Ureter (tissue), 1 donor: ENCODE data around the gene KCNT2. TPM values are rescaled to one million over a fixed set of nuclear protein-coding genes. Genes with fewer than 3 reads are reported as not detected.
"Not testable (repeated sequence)": the region's sequence is repeated elsewhere in the genome, so short reads cannot be mapped to it uniquely, and the experiment has no call there.

Experiments used
- DNase-seq: peaks from one replicate; pipeline ENCODE4 v3.0.0-alpha.2; 2020; ENCODE audit warnings: low spot score
- total RNA-seq: library from RNA; stranded (reverse); gene quantifications from one replicate; pipeline ENCODE4 v1.2.4, GENCODE V29; 2023
- donor health status: DM: yes; HTN: yes; CAD: no.

KCNT2 gene
- total RNA-seq, 1 donor from 2014 or later: 9.5 TPM

DNA sequence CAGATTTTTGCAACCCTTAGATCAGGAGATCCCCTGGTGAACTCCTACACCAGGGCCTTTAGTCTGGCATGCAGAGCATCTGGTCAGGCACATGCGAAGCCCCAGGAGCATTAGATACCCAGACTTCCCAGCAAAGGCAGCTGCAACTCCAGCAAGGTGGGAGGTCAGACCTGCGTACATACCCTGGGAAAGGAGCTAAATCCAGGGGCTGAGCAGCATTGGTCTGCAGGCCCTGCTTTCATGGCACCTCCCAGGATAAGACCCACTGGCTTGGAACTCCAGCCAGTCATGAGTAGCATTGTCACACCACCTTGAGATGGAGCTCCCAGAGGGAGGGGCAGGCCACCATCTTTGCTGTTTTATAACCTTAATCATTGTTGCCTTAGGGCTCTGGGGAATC lies 92.3 kb downstream of the KCNT2 start:
- DNase-seq: no peak

- no peak for DNase-seq
These were observed 94.4 kb downstream of the KCNT2 start for GRCh38 chr1:196513821-196514220.

DNA sequence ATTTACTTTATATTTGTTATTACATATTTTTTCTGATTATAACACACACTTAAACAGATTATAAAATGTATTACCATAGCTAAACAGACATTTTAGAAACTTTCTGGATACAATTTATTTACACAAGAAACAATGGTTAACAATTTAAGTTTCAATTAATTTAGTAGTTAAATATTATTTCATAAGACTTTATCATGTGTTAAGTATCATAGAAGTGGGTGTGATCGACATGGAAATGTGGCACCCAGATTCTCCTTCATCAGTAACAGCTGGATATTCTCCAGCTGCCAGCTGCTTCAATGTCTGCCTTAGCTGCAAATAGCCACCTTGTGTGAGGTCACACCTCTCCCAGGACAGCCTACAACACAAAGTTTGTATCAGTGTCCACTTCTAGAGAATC lies 97.8 kb downstream of the KCNT2 start:
- DNase-seq: no peak

DNA sequence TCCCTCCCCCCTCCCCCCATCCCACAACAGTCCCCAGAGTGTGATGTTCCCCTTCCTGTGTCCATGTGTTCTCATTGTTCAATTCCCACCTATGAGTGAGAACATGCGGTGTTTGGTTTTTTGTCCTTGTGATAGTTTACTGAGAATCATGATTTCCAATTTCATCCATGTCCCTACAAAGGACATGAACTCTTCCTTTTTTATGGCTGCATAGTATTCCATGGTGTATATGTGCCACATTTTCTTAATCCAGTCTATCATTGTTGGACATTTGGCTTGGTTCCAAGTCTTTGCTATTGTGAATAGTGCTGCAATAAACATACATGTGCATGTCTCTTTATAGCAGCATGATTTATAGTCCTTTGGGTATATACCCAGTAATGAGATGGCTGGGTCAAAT lies 104.0 kb downstream of the KCNT2 start:
- not testable (repeated sequence) for DNase-seq

DNA sequence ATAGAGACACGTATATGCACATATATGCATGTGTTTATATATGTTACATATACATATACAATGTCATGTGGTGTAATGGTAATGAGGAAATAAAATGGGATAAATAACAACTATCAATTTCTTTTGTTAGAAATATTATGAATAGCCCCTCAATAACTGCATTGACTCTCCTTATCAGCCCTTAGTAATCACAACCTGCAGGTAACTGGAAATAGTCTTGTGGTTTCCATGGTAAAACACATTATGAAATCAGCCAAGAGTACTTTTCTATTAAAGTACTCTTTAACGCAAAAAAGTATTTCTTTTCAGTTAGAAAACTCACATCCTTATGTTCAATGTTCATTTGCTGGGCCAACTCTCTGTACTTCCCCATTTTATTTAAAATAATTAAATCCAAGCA lies 105.8 kb downstream of the KCNT2 start:
- DNase-seq: no peak

- DNase-seq: no peak
These were observed 106.3 kb downstream of the KCNT2 start for GRCh38 chr1:196501760-196502428.

GRCh38 chr1:196497817-196498216 lies 110.4 kb downstream of the KCNT2 start:
- no peak for DNase-seq

- no peak for DNase-seq
These were observed 113.5 kb downstream of the KCNT2 start for GRCh38 chr1:196494766-196495165.

DNA sequence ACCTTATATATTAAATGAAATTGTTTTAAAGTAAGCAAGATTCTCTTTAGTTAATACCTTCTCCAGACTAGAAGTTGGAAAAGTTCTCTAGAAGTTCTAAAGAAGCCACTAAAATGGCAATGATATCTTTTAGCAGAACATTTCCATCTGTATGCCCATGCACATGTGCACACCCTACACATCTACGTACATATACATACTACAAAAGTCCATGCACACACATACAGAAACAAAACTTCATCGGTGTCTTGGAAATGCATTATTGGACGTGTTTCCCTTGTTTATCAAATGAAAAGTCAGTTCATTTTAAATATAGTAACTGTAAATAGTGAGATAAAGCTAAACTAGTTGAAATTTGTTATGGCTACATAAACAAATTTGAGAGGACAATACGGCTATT lies 114.4 kb downstream of the KCNT2 start:
- no peak for DNase-seq

- no peak for DNase-seq
These were observed 119.7 kb downstream of the KCNT2 start for GRCh38 chr1:196488579-196488978.

- DNase-seq: no peak
These were observed 121.9 kb downstream of the KCNT2 start for GRCh38 chr1:196486346-196486745.

DNA sequence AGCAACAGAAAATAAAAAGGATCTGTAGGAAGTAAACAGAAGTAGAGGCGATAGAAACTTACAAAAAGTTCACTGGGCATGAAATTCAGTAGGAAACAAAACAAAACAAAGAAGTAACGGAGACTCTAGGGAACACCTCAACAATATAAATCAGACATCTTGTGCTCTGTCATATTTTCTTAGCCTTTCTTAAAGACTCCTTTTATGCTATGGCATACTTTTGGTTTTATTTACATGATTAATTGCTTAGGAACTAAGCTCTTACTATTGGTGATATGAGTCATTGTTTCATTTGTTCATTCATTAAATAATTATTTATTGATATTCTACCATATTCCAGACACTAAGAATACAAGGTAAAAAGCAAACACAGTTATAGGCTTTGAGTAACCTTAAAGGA lies 126.6 kb downstream of the KCNT2 start:
- no peak for DNase-seq

DNA sequence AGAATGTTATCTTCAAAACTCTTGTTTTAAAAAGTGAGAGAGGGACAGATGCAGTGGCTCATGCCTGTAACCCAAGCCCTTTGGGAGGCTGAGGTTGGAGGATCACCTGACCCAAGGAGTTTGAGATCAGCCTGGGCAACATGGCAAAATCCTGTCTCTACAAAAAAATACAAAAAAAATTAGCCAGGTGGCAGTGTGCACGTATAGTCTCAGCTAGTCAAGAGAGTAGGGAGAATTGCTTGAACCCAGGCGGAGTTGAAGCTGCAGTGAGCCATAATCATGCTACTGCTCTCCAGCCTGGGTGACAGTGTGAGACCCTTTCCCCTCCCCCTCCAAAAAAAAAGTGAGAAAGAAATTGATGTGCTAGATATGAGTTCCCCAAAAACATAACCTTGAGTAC lies 131.0 kb downstream of the KCNT2 start:
- no peak for DNase-seq

- no peak for DNase-seq
These were observed 140.9 kb downstream of the KCNT2 start for GRCh38 chr1:196467230-196467925.

GRCh38 chr1:196466654-196467053 lies 141.6 kb downstream of the KCNT2 start:
- no peak for DNase-seq

DNA sequence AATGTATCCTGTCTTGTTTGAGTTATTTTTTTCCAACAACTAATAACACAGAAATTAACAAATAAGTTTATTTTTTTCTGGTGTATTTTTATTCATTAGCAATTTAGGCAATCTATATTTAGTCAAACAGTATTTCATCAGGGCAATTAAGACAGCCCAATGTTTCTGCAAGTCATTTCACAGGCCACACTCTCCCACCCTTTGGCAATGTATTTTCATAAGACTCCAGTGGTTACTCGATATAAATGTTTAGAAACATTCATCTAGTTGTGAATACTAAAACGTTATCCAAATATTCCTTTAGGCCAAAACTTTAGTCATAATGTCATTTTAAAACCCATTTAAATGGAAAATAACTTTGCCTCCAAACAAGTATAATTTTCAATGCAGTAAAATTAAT lies 142.1 kb downstream of the KCNT2 start:
- no peak for DNase-seq

- DNase-seq: no peak
These were observed 143.7 kb downstream of the KCNT2 start for GRCh38 chr1:196464480-196464941.

DNA sequence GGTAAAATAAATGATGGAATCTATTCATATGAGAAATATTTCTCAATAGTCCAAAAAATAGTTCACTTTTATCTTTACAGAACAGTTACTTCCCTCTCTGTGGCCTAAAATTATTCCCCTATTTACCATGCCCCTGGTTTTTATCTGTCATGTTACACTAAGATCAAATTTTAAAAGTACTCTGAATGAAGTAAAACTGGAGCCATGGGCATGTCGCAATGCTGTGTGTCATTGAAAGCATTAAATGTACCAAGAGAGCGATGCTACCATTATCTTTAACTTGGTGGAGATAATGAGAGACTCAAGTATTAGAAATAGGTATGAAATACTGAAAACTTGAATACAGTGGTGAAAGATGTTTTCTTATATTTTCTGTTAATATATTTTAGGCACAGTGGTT lies 146.2 kb downstream of the KCNT2 start:
- no peak for DNase-seq

DNA sequence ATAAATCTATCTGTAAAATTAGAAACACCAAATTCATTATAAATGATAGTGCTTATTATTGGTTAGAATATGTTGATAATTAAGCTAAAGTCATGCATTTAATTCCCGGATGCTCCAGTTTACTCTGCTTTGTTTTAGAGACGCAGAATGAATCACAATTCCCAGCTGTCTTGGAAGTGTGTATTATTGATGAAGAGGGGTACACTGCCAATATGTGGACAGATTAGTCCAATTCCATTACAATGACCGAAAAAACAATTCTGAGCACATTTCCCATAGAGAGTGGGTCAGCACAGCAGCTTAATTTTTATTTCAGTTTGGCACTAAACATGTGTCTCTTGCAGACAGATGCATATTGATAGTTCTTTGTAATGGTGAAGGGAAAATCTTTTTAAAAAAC lies 146.7 kb downstream of the KCNT2 start:
- no peak for DNase-seq

DNA sequence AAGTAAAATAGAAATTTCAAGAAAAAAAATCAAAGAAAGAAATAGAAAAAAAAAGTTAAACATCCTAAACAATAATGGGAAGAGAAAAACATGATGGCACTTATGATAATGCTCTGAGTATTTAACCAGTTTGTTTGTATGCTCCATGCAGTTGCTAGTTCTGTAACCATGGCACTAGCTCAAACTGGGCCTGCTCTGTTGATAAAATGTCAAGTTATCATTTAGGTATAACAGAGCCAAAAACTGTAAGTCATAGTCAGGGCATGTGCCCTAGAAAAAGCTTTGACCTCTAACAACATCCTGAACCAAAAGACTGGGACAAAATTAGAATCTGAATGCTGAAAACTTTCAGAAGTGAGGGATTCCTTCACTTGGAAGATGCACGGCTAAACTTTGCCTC lies 148.9 kb downstream of the KCNT2 start:
- no peak for DNase-seq

GRCh38 chr1:196454792-196455191 lies 153.4 kb downstream of the KCNT2 start:
- DNase-seq: no peak

DNA sequence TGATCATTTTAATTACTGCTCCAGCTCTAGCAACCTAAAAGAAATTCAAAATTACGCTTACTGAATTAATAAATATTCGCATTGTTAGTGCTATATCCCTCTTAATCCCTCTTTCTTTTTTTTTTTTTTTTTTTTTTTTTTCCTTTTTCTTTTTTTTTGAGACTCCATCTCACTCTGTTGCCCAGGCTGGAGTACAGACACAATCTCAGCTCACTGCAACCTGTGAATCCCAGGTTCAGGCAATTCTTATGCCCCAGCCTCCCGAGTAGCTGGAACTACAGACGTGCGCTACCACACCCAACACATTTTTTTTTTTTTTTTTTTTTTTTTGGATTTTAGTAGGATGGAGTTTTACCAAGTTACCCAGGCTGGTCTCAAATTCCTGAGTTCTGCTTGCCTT lies 157.1 kb downstream of the KCNT2 start:
- no peak for DNase-seq
